ENCODE measurements around the gene USH1C.

USH1C gene

GRCh38 chr11:17553249-17553546 lies 9.0 kb upstream of the USH1C start:
- no peak overlapping the region for H3K14ac ChIP-seq (ENCODE audit: low read length in 2 of 2)
- no peak for DNase-seq
- no peak overlapping the region for H2AK5ac ChIP-seq (ENCODE audit: low read length, severe bottlenecking)
- no peak overlapping the region for H3K4me2 ChIP-seq (ENCODE audit: low read length, poor library complexity, severe bottlenecking)
- no peak overlapping the region for H3K18ac ChIP-seq (ENCODE audit: low read depth in 1 of 2, low read length in 2 of 2)
- H3K4me1 ChIP-seq (ENCODE audit: control insufficient read depth, insufficient read depth, low read depth, low read length), result no peaks in the 10 kb centered on the region
- no peaks in the 10 kb centered on the region for H3K36me3 ChIP-seq (ENCODE audit: control insufficient read depth in 1 of 2, insufficient read depth in 2 of 2, low read depth in 1 of 2, low read length in 2 of 2)
- H3K4me3 ChIP-seq (ENCODE audit: insufficient read depth in 1 of 2, low read depth in 1 of 2, low read length in 2 of 2), result no peak overlapping the region
- 79% methylated on average over 7 of the region's 7 CpGs for WGBS
- H2BK120ac ChIP-seq (ENCODE audit: low read depth, low read length), result no peak overlapping the region
- no peak overlapping the region for H2BK15ac ChIP-seq (ENCODE audit: low read depth, poor library complexity, severe bottlenecking)
- no peak overlapping the region for H2AFZ ChIP-seq (ENCODE audit: low read depth, low read length)
- no peak overlapping the region for H3K9ac ChIP-seq (ENCODE audit: low read length)
- no peak overlapping the region for H3K23ac ChIP-seq (ENCODE audit: low read length in 2 of 2)
- H3K27me3 ChIP-seq (ENCODE audit: control insufficient read depth in 1 of 2, insufficient read depth in 1 of 2, low read length in 2 of 2), result peaks cover 9 to 78% of the 10 kb centered on the region in 2 experiments
- H3K79me1 ChIP-seq (replicated peaks; ENCODE audit: low read length, poor library complexity, severe bottlenecking), result no peaks in the 10 kb centered on the region
- no peaks in the 10 kb centered on the region for H3K9me3 ChIP-seq (ENCODE audit: control insufficient read depth, low read length)
- no peak overlapping the region for H3K4ac ChIP-seq (ENCODE audit: low read depth in 1 of 2, low read length in 2 of 2)
- no peak overlapping the region for H4K8ac ChIP-seq (ENCODE audit: low read length)
- no peak overlapping the region for H2BK12ac ChIP-seq (ENCODE audit: low read length in 2 of 2)
- no peak overlapping the region for H3K27ac ChIP-seq (ENCODE audit: low read length, poor library complexity, severe bottlenecking)
- no peak overlapping the region for H4K91ac ChIP-seq (ENCODE audit: low read length)
- H2BK5ac ChIP-seq (ENCODE audit: low read depth, low read length, poor library complexity, severe bottlenecking), result no peak overlapping the region

GRCh38 chr11:17552392-17553248 lies 8.4 kb upstream of the USH1C start:
- Histone ChIP-seq H2BK5ac (ENCODE audit: low read depth, low read length, poor library complexity, severe bottlenecking) (no peak overlapping the region), H2BK120ac (ENCODE audit: low read depth, low read length) (no peak overlapping the region), H3K18ac (ENCODE audit: low read depth in 1 of 2, low read length in 2 of 2) (no peak overlapping the region), H3K27ac (ENCODE audit: low read length, poor library complexity, severe bottlenecking) (no peak overlapping the region), H4K8ac (ENCODE audit: low read length) (no peak overlapping the region), H3K14ac (ENCODE audit: low read length in 2 of 2) (no peak overlapping the region), H4K91ac (ENCODE audit: low read length) (no peak overlapping the region), H2BK15ac (ENCODE audit: low read depth, poor library complexity, severe bottlenecking) (no peak overlapping the region), H3K4me2 (ENCODE audit: low read length, poor library complexity, severe bottlenecking) (no peak overlapping the region), H3K4ac (ENCODE audit: low read depth in 1 of 2, low read length in 2 of 2) (no peak overlapping the region), H2BK12ac (ENCODE audit: low read length in 2 of 2) (no peak overlapping the region), H3K9me3 (ENCODE audit: control insufficient read depth, low read length) (no peaks in the 10 kb centered on the region), H3K36me3 (ENCODE audit: control insufficient read depth in 1 of 2, insufficient read depth in 2 of 2, low read depth in 1 of 2, low read length in 2 of 2) (no peaks in the 10 kb centered on the region), H3K4me3 (ENCODE audit: insufficient read depth in 1 of 2, low read depth in 1 of 2, low read length in 2 of 2) (no peak overlapping the region), H3K9ac (ENCODE audit: low read length) (no peak overlapping the region), H3K27me3 (ENCODE audit: control insufficient read depth in 1 of 2, insufficient read depth in 1 of 2, low read length in 2 of 2) (peaks cover 9 to 79% of the 10 kb centered on the region in 2 experiments), H3K4me1 (ENCODE audit: control insufficient read depth, insufficient read depth, low read depth, low read length) (no peaks in the 10 kb centered on the region), H2AK5ac (ENCODE audit: low read length, severe bottlenecking) (no peak overlapping the region), H3K79me1 (replicated peaks; ENCODE audit: low read length, poor library complexity, severe bottlenecking) (no peaks in the 10 kb centered on the region), H2AFZ (ENCODE audit: low read depth, low read length) (no peak overlapping the region), H3K23ac (ENCODE audit: low read length in 2 of 2) (no peak overlapping the region)
- DNase-seq, result no peak
- WGBS, result 91% methylated on average over 8 of the region's 10 CpGs

- H2AK5ac ChIP-seq (ENCODE audit: low read length, severe bottlenecking), result no peak overlapping the region
- no peak overlapping the region for H3K27ac ChIP-seq (ENCODE audit: low read length, poor library complexity, severe bottlenecking)
- no peak overlapping the region for H4K8ac ChIP-seq (ENCODE audit: low read length)
- H3K4ac ChIP-seq (ENCODE audit: low read depth in 1 of 2, low read length in 2 of 2), result no peak overlapping the region
- no peaks in the 10 kb centered on the region for H3K79me1 ChIP-seq (replicated peaks; ENCODE audit: low read length, poor library complexity, severe bottlenecking)
- H3K9me3 ChIP-seq (ENCODE audit: control insufficient read depth, low read length), result no peaks in the 10 kb centered on the region
- H2BK5ac ChIP-seq (ENCODE audit: low read depth, low read length, poor library complexity, severe bottlenecking), result no peak overlapping the region
- no peaks in the 10 kb centered on the region for H3K4me1 ChIP-seq (ENCODE audit: control insufficient read depth, insufficient read depth, low read depth, low read length)
- no peak overlapping the region for H3K4me2 ChIP-seq (ENCODE audit: low read length, poor library complexity, severe bottlenecking)
- H3K9ac ChIP-seq (ENCODE audit: low read length), result no peak overlapping the region
- H3K23ac ChIP-seq (ENCODE audit: low read length in 2 of 2), result no peak overlapping the region
- peaks cover 14 to 79% of the 10 kb centered on the region in 2 experiments for H3K27me3 ChIP-seq (ENCODE audit: control insufficient read depth in 1 of 2, insufficient read depth in 1 of 2, low read length in 2 of 2)
- no peak overlapping the region for H2BK120ac ChIP-seq (ENCODE audit: low read depth, low read length)
- H3K18ac ChIP-seq (ENCODE audit: low read depth in 1 of 2, low read length in 2 of 2), result no peak overlapping the region
- H3K36me3 ChIP-seq (ENCODE audit: control insufficient read depth in 1 of 2, insufficient read depth in 2 of 2, low read depth in 1 of 2, low read length in 2 of 2), result no peaks in the 10 kb centered on the region
- no peak overlapping the region for H2BK15ac ChIP-seq (ENCODE audit: low read depth, poor library complexity, severe bottlenecking)
- 94% methylated on average over 4 of the region's 4 CpGs for WGBS
- no peak overlapping the region for H4K91ac ChIP-seq (ENCODE audit: low read length)
- no peak overlapping the region for H2BK12ac ChIP-seq (ENCODE audit: low read length in 2 of 2)
- H3K4me3 ChIP-seq (ENCODE audit: insufficient read depth in 1 of 2, low read depth in 1 of 2, low read length in 2 of 2), result no peak overlapping the region
- no peak overlapping the region for H3K14ac ChIP-seq (ENCODE audit: low read length in 2 of 2)
- H2AFZ ChIP-seq (ENCODE audit: low read depth, low read length), result no peak overlapping the region
- DNase-seq, result no peak
Measured at GRCh38 chr11:17552041-17552355, 7.8 kb upstream of the USH1C start.

- WGBS, result 61% methylated on average over 7 of the region's 7 CpGs
- Histone ChIP-seq H2BK15ac (ENCODE audit: low read depth, poor library complexity, severe bottlenecking) (no peak overlapping the region), H3K4me3 (ENCODE audit: insufficient read depth in 1 of 2, low read depth in 1 of 2, low read length in 2 of 2) (no peak overlapping the region), H2BK5ac (ENCODE audit: low read depth, low read length, poor library complexity, severe bottlenecking) (no peak overlapping the region), H3K4me2 (ENCODE audit: low read length, poor library complexity, severe bottlenecking) (no peak overlapping the region), H3K9me3 (ENCODE audit: control insufficient read depth, low read length) (no peaks in the 10 kb centered on the region), H2AFZ (ENCODE audit: low read depth, low read length) (no peak overlapping the region), H3K4me1 (ENCODE audit: control insufficient read depth, insufficient read depth, low read depth, low read length) (no peaks in the 10 kb centered on the region), H3K18ac (ENCODE audit: low read depth in 1 of 2, low read length in 2 of 2) (no peak overlapping the region), H4K91ac (ENCODE audit: low read length) (no peak overlapping the region), H2AK5ac (ENCODE audit: low read length, severe bottlenecking) (no peak overlapping the region), H3K4ac (ENCODE audit: low read depth in 1 of 2, low read length in 2 of 2) (no peak overlapping the region), H2BK120ac (ENCODE audit: low read depth, low read length) (no peak overlapping the region), H2BK12ac (ENCODE audit: low read length in 2 of 2) (no peak overlapping the region), H4K8ac (ENCODE audit: low read length) (no peak overlapping the region), H3K27ac (ENCODE audit: low read length, poor library complexity, severe bottlenecking) (no peak overlapping the region), H3K79me1 (replicated peaks; ENCODE audit: low read length, poor library complexity, severe bottlenecking) (no peaks in the 10 kb centered on the region), H3K9ac (ENCODE audit: low read length) (no peak overlapping the region), H3K23ac (ENCODE audit: low read length in 2 of 2) (no peak overlapping the region), H3K27me3 (ENCODE audit: control insufficient read depth in 1 of 2, insufficient read depth in 1 of 2, low read length in 2 of 2) (peaks cover 19 to 79% of the 10 kb centered on the region in 2 experiments), H3K36me3 (ENCODE audit: control insufficient read depth in 1 of 2, insufficient read depth in 2 of 2, low read depth in 1 of 2, low read length in 2 of 2) (no peaks in the 10 kb centered on the region), H3K14ac (ENCODE audit: low read length in 2 of 2) (no peak overlapping the region)
- no peak for DNase-seq
Measured at GRCh38 chr11:17551347-17552040, 7.3 kb upstream of the USH1C start.

All from mesenchymal stem cell (in vitro differentiated cells and primary cell).